ENCODE measurements around the gene CCT5.
"Not testable (repeated sequence)": the region's sequence is repeated elsewhere in the genome, so short reads cannot be mapped to it uniquely, and the experiment has no call there.

CCT5 gene

DNA sequence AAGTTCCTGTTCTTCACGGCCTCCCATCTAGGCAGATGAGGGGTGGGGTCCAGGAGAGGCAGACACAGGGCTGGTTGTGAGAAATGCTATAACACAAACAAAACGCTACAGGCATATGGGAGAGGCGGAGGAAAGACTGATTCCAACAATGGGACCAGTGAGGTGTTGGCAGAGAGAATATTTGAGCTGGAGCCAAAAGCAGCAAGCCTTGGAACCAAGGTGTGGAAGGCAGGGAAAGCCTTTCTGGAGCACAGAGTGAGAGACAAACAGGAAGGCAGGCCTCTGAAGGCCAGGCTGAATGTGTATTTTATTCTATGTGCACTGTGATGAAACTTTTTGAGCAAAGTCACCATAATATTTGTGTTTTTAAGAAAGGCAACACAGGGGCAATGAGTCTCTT is 3.3 kb upstream of the CCT5 start:
- H3K4me3 ChIP-seq (ENCODE audit: low read depth in 1 of 2, low read length in 1 of 2) = no peak overlapping the region
- no peaks in the 10 kb centered on the region for H3K27me3 ChIP-seq
- no peak overlapping the region for H3K27ac ChIP-seq
- peaks cover 22 to 25% of the 10 kb centered on the region in 2 experiments for H3K4me1 ChIP-seq (ENCODE audit: control insufficient read depth in 1 of 2, insufficient read depth in 1 of 2, low read depth in 1 of 2, low read length in 1 of 2)
- no peaks in the 10 kb centered on the region for H3K9me3 ChIP-seq
- TF ChIP-seq, protein P1, sequence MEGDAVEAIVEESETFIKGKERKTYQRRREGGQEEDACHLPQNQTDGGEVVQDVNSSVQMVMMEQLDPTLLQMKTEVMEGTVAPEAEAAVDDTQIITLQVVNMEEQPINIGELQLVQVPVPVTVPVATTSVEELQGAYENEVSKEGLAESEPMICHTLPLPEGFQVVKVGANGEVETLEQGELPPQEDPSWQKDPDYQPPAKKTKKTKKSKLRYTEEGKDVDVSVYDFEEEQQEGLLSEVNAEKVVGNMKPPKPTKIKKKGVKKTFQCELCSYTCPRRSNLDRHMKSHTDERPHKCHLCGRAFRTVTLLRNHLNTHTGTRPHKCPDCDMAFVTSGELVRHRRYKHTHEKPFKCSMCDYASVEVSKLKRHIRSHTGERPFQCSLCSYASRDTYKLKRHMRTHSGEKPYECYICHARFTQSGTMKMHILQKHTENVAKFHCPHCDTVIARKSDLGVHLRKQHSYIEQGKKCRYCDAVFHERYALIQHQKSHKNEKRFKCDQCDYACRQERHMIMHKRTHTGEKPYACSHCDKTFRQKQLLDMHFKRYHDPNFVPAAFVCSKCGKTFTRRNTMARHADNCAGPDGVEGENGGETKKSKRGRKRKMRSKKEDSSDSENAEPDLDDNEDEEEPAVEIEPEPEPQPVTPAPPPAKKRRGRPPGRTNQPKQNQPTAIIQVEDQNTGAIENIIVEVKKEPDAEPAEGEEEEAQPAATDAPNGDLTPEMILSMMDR (IDR thresholded peaks at IDR 0.05) = no peak
- H3K36me3 ChIP-seq = no peaks in the 10 kb centered on the region

DNA sequence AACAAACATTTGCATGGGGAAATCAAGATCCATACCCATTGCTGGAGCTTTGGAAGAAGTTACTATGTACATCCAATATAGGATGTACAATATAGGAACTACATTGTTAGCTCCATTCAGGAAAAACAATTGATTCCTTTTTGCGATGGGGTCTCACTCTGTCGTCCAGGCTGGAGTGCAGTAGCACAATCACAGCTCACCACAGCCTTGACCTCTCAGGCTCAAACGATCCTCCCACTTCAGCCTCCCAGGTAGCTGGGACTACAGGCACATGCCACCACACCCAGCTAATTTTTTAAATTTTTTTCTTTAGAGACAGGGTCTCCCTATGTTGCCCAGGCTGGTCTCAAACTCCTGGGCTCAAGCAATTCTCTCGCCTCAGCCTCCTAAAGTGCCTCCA is 2.9 kb upstream of the CCT5 start:
- H3K27me3 ChIP-seq; H3K4me3 ChIP-seq (ENCODE audit: low read depth in 1 of 2, low read length in 1 of 2); H3K9me3 ChIP-seq; H3K36me3 ChIP-seq; H3K27ac ChIP-seq: not testable (repeated sequence)
- peaks cover 26 to 27% of the 10 kb centered on the region in 2 experiments for H3K4me1 ChIP-seq (ENCODE audit: control insufficient read depth in 1 of 2, insufficient read depth in 1 of 2, low read depth in 1 of 2, low read length in 1 of 2)

DNA sequence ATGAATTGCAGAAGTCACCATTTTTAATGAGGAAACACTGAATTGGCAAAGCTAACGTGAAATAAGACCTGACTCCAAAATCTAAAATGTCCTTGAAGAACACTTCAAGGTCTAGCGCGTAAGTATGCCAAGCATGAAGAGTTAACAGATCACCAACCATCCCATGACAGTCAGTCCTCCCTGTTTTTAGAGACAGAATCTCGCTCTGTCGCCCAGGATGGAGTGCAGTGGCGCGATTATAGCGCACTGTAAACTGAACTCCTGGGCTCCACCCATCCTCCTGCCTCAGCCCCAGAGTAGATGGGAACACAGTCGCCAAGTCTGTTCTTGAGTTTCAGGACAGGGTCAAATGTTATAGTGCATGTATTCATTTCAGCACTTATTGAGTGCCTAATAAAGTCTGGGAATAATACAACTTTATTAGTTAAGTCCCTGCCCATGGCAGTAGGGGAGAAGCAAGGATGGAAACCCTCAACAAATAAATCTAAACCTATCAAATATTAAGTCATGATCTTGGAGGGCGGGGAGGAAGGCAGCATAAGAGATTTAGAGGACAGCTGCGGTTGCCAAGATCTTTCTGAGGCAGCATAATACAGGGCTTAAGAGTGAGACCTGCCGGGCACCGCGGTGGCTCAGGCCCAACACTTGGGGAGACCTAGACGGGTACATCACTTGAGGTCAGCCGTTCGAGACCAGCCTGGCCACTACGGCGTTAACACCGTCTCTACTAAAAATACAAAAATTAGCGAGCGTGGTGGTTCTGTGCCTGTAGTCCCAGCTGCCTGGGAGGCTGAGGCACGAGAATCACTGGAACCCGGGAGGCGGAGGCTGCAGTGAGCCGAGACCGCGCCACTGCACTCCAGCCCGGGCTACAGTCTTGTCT is 1.5 kb upstream of the CCT5 start:
- H3K4me1 ChIP-seq (ENCODE audit: control insufficient read depth in 1 of 2, insufficient read depth in 1 of 2, low read depth in 1 of 2, low read length in 1 of 2) = peaks cover 26 to 27% of the 10 kb centered on the region in 2 experiments
- peaks cover 3% of the 10 kb centered on the region for H3K36me3 ChIP-seq
- H3K27ac ChIP-seq = peak overlapping the region; percentile 93
- H3K9me3 ChIP-seq = no peaks in the 10 kb centered on the region
- H3K27me3 ChIP-seq = no peaks in the 10 kb centered on the region
- TF ChIP-seq, protein P1 (IDR thresholded peaks at IDR 0.05) = no peak
- peak overlapping the region; percentile 97 to 98 for H3K4me3 ChIP-seq (ENCODE audit: low read depth in 1 of 2, low read length in 1 of 2)

DNA sequence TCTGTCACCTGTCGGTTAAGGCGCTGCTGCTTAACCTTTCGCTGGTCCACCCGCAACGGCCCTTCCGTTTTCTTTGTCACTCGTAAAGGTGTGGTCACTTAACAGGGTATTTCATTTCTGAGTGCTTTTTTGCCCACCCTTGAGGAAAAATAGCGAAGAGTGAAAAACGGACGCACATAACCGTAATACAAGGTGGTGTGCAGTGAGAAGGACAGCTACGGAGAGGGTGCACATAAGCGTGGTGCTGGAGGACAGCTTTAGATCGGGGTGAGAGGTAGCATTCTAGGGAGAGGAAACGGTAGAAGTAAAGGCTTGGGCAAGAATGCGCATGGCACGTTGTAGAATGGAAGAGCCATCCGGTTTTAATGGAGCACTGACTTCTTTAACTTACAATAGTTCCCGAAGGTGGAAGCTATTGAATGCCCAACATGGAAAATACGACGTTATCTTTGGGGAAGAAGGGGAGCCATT is 761 bp downstream of the CCT5 start:
- Histone ChIP-seq H3K27ac (peak overlapping the region; percentile 93), H3K9me3 (no peaks in the 10 kb centered on the region), H3K36me3 (peaks cover 19% of the 10 kb centered on the region), H3K4me1 (ENCODE audit: control insufficient read depth in 1 of 2, insufficient read depth in 1 of 2, low read depth in 1 of 2, low read length in 1 of 2) (peaks cover 26 to 27% of the 10 kb centered on the region in 2 experiments), H3K4me3 (ENCODE audit: low read depth in 1 of 2, low read length in 1 of 2) (peak overlapping the region; percentile 97 to 98), H3K27me3 (no peaks in the 10 kb centered on the region)
- TF ChIP-seq, protein P1 (IDR thresholded peaks at IDR 0.05) = no peak

DNA sequence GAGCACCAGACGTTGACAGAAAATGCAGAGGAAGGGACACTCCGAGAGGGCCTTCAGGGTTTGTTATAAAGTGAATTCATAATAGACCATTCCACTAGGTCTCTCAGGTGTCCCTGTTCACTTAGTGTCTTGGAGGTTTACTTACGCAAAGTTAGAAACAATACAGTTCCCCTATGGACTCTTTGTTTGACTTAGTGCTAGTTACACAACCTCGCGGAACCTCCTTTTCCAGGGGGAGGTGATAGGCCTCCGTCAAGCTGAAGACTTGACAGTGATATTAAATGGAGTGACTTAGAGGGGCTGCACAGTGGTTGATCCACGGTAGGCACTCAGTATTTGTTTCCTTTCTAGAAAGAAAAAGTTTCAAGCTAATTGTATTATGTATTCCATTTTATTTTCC is 1.3 kb downstream of the CCT5 start:
- Histone ChIP-seq H3K4me1 (ENCODE audit: control insufficient read depth in 1 of 2, insufficient read depth in 1 of 2, low read depth in 1 of 2, low read length in 1 of 2) (peaks cover 26 to 27% of the 10 kb centered on the region in 2 experiments), H3K9me3 (no peaks in the 10 kb centered on the region), H3K36me3 (peaks cover 25% of the 10 kb centered on the region), H3K4me3 (ENCODE audit: low read depth in 1 of 2, low read length in 1 of 2) (peak overlapping the region; percentile 97 to 98), H3K27ac (peak overlapping the region; percentile 93), H3K27me3 (no peaks in the 10 kb centered on the region)
- TF ChIP-seq, protein P1 (IDR thresholded peaks at IDR 0.05) = no peak

DNA sequence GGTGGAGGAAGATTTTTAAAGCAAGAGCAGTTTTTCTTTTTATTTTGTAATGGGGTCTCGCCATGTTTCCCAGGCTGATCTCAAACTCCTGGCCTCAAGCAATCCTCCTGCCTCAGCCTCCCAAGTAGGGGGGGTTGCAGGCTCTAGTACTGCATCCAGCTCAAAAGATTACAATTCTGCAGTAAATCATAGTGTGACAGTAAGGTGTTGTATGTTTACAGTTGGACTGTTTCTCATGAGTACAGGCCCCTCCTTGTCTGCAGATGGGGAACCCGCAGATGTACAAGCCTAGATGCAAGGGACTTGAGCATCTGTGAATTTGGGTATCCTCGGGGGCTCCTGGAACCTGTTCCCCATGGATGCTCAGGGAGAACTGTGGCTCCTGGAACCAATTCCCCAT is 3.3 kb downstream of the CCT5 start:
- H3K27ac ChIP-seq = no peak overlapping the region
- peaks cover 24 to 25% of the 10 kb centered on the region in 2 experiments for H3K4me1 ChIP-seq (ENCODE audit: control insufficient read depth in 1 of 2, insufficient read depth in 1 of 2, low read depth in 1 of 2, low read length in 1 of 2)
- H3K9me3 ChIP-seq = no peaks in the 10 kb centered on the region
- peaks cover 45% of the 10 kb centered on the region for H3K36me3 ChIP-seq
- no peak overlapping the region for H3K4me3 ChIP-seq (ENCODE audit: low read depth in 1 of 2, low read length in 1 of 2)
- TF ChIP-seq, protein P1 (IDR thresholded peaks at IDR 0.05) = no peak
- no peaks in the 10 kb centered on the region for H3K27me3 ChIP-seq
